Measurements from ENCODE around the gene MVB12A.

DNA sequence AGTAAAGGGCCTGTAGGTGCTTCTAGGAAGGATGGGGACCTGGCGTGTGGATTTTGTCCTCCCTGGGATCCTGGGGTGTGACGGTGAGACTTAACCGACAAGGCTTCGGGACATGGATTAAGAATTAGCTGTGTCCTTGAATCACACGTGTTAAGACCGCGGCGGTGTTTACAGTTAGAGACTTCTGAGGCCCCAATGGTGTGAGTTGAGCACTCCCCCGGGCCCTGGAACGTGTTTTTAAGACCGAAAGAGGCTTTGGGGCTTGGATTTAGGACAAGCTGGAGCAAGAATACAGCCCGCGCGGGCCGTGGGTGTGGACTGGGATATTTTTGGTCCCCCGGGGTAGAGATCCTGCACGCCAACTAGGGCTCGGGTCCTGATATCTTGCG lies 49.2 kb downstream of the MVB12A start:
- TF ChIP-seq, protein P1, sequence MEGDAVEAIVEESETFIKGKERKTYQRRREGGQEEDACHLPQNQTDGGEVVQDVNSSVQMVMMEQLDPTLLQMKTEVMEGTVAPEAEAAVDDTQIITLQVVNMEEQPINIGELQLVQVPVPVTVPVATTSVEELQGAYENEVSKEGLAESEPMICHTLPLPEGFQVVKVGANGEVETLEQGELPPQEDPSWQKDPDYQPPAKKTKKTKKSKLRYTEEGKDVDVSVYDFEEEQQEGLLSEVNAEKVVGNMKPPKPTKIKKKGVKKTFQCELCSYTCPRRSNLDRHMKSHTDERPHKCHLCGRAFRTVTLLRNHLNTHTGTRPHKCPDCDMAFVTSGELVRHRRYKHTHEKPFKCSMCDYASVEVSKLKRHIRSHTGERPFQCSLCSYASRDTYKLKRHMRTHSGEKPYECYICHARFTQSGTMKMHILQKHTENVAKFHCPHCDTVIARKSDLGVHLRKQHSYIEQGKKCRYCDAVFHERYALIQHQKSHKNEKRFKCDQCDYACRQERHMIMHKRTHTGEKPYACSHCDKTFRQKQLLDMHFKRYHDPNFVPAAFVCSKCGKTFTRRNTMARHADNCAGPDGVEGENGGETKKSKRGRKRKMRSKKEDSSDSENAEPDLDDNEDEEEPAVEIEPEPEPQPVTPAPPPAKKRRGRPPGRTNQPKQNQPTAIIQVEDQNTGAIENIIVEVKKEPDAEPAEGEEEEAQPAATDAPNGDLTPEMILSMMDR (IDR thresholded peaks at IDR 0.05) = no peak
- no peak for TF ChIP-seq POLR2AphosphoS5 (IDR thresholded peaks at IDR 0.05)
- TF ChIP-seq POLR2A (IDR thresholded peaks at IDR 0.05) = no peak
